WTC11 (cell line): ENCODE measurements around the gene RBM20. TPM values are rescaled to one million over a fixed set of nuclear protein-coding genes. Genes with fewer than 3 reads are reported as not detected.

Source experiments
- ATAC-seq: fragments of 200-7000 bp; cut with Tn5 transposase; 2 replicates; pipeline ENCODE4 v1.10.0; 2021; ENCODE audit warnings: mild to moderate bottlenecking, moderate library complexity
- CTCF ChIA-PET: fragments of 300-600 bp; sonication (Branson Sonifier 250); formaldehyde crosslinking; loops from one replicate; lab custom pipeline; 2021; ENCODE audit warnings: antibody characterized with exemption; lab: Charles Lee
- POLR2A ChIA-PET: fragments of 350-600 bp; sonication (Branson Sonifier 250); formaldehyde crosslinking; loops from one replicate; lab custom pipeline; 2021; ENCODE audit warnings: antibody characterized with exemption; lab: Charles Lee
- DNase-seq: peaks from one replicate; pipeline ENCODE4 v3.0.0; 2021; ENCODE audit warnings: low spot score
- H3K27ac Mint-ChIP-seq: 2 replicates; pipeline ENCODE4 v1.8.0; 2021; ENCODE audit warnings: mixed read lengths
- H3K27me3 Mint-ChIP-seq: 2 replicates; pipeline ENCODE4 v1.8.0; 2021; ENCODE audit warnings: low read depth, mild to moderate bottlenecking, moderate library complexity, mixed read lengths
- H3K36me3 Mint-ChIP-seq: 2 replicates; pipeline ENCODE4 v1.8.0; 2021; ENCODE audit warnings: mixed read lengths
- H3K4me1 Mint-ChIP-seq: 2 replicates; pipeline ENCODE4 v1.8.0; 2022; ENCODE audit warnings: mixed read lengths
- H3K4me3 Mint-ChIP-seq: 2 replicates; pipeline ENCODE4 v1.8.0; 2021; ENCODE audit warnings: mild to moderate bottlenecking, moderate library complexity, mixed read lengths
- H3K9me3 Mint-ChIP-seq: 2 replicates; pipeline ENCODE4 v1.8.0; 2021; ENCODE audit warnings: mixed read lengths
- AFF4 ChIP-seq: sonication (generic); formaldehyde crosslinking; IDR thresholded peaks from 2 replicates; pipeline ENCODE4 v1.8.1; 2023; ENCODE audit warnings: mild to moderate bottlenecking, missing genetic modification reagents, borderline replicate concordance
- ELF4 ChIP-seq: sonication (generic); formaldehyde crosslinking; IDR thresholded peaks from 2 replicates; pipeline ENCODE4 v1.8.1; 2022; ENCODE audit warnings: low read depth, mild to moderate bottlenecking, moderate library complexity, missing genetic modification reagents
- EMX1 ChIP-seq: fragments of 250-450 bp; sonication (Bioruptor Pico); IDR thresholded peaks from 2 replicates; pipeline ENCODE4 v1.8.0; 2021; ENCODE audit warnings: mild to moderate bottlenecking
- FOXJ3 ChIP-seq: sonication (generic); formaldehyde crosslinking; IDR thresholded peaks from 2 replicates; pipeline ENCODE4 v1.9.0; 2021; ENCODE audit warnings: missing genetic modification reagents, mild to moderate bottlenecking, borderline replicate concordance
- FOXK1 ChIP-seq: sonication (generic); formaldehyde crosslinking; IDR thresholded peaks from 2 replicates; pipeline ENCODE4 v1.8.0; 2022; ENCODE audit warnings: mild to moderate bottlenecking, moderate library complexity, missing genetic modification reagents
- GABPB1 ChIP-seq: sonication (generic); formaldehyde crosslinking; IDR thresholded peaks from 2 replicates; pipeline ENCODE4 v1.8.1; 2023; ENCODE audit warnings: mild to moderate bottlenecking, missing genetic modification reagents
- GRHL2 ChIP-seq: fragments of 250-450 bp; sonication (Bioruptor Pico); IDR thresholded peaks from 2 replicates; pipeline ENCODE4 v1.8.0; 2022; ENCODE audit warnings: mild to moderate bottlenecking, moderate library complexity; ENCODE audit not compliant: insufficient replicate concordance, severe bottlenecking
- HMGXB4 ChIP-seq: sonication (generic); formaldehyde crosslinking; IDR thresholded peaks from 2 replicates; pipeline ENCODE4 v1.8.1; 2023; ENCODE audit warnings: mild to moderate bottlenecking, moderate library complexity, missing genetic modification reagents
- IRF2 ChIP-seq: sonication (generic); formaldehyde crosslinking; IDR thresholded peaks from 2 replicates; pipeline ENCODE4 v1.8.0; 2022; ENCODE audit warnings: low read depth, missing genetic modification reagents, borderline replicate concordance
- MLX ChIP-seq: sonication (generic); formaldehyde crosslinking; IDR thresholded peaks from 2 replicates; pipeline ENCODE4 v1.8.1; 2023; ENCODE audit warnings: mild to moderate bottlenecking, missing genetic modification reagents, moderate library complexity
- NFE2L1 ChIP-seq: sonication (generic); formaldehyde crosslinking; IDR thresholded peaks from 2 replicates; pipeline ENCODE4 v1.8.1; 2023; ENCODE audit warnings: missing genetic modification reagents
- NFYB ChIP-seq: sonication (generic); formaldehyde crosslinking; conservative IDR thresholded peaks from 2 replicates; pipeline ENCODE4 v1.8.0; 2022; ENCODE audit warnings: low read depth, missing genetic modification reagents
- PREB ChIP-seq: sonication (generic); formaldehyde crosslinking; IDR thresholded peaks from 2 replicates; pipeline ENCODE4 v1.8.1; 2022; ENCODE audit warnings: mild to moderate bottlenecking, missing genetic modification reagents, moderate library complexity, borderline replicate concordance
- ZBTB21 ChIP-seq: sonication (generic); formaldehyde crosslinking; IDR thresholded peaks from 2 replicates; pipeline ENCODE4 v1.8.1; 2023; ENCODE audit warnings: mild to moderate bottlenecking, missing genetic modification reagents, borderline replicate concordance
- ZBTB43 ChIP-seq: sonication (generic); formaldehyde crosslinking; IDR thresholded peaks from 2 replicates; pipeline ENCODE4 v1.8.1; 2023; ENCODE audit warnings: mild to moderate bottlenecking, missing genetic modification reagents
- ZNF263 ChIP-seq: sonication (generic); formaldehyde crosslinking; IDR thresholded peaks from 2 replicates; pipeline ENCODE4 v1.8.1; 2022; ENCODE audit warnings: low read depth, mild to moderate bottlenecking, moderate library complexity, missing genetic modification reagents
- ZNF281 ChIP-seq: sonication (generic); formaldehyde crosslinking; IDR thresholded peaks from 2 replicates; pipeline ENCODE4 v1.8.0; 2023; ENCODE audit warnings: mild to moderate bottlenecking, missing genetic modification reagents
- ZNF416 ChIP-seq: fragments of 250-450 bp; sonication (Bioruptor Pico); IDR thresholded peaks from 2 replicates; pipeline ENCODE4 v1.9.0; 2021; ENCODE audit warnings: mild to moderate bottlenecking, inconsistent platforms
- total RNA-seq: library from RNA; stranded (reverse); gene quantifications from 3 replicates; pipeline ENCODE4 v1.2.3, GENCODE V29; 2021

RBM20 gene
- total RNA-seq, 1 experiment from 2014 or later, result 0.52 TPM

GRCh38 chr10:110756876-110757275 lies 112.7 kb downstream of the RBM20 start:
- H3K27me3 Mint-ChIP-seq, result no peaks in the 10 kb centered on the region
- no peak overlapping the region for H3K4me3 Mint-ChIP-seq
- DNase-seq (no peak), ATAC-seq (no peak)
- ChIA-PET POLR2A (no interaction called here), CTCF (interaction anchor here (1.0 kb wide), 1 partner anchor 10 kb away, joined by 5 read pairs; no protein-coding TSS in a partner anchor)
- H3K27ac Mint-ChIP-seq, result no peak overlapping the region
- no peaks in the 10 kb centered on the region for H3K9me3 Mint-ChIP-seq
- no peaks in the 10 kb centered on the region for H3K4me1 Mint-ChIP-seq
- no peaks in the 10 kb centered on the region for H3K36me3 Mint-ChIP-seq
- TF ChIP-seq IRF2 (no peak), MLX (CRISPR knock-in tag) (no peak), AFF4 (no peak), PREB (CRISPR knock-in tag) (no peak), ZBTB43 (CRISPR knock-in tag) (no peak), ZBTB21 (CRISPR knock-in tag) (no peak), ZNF263 (CRISPR knock-in tag) (no peak), NFYB (CRISPR knock-in tag) (no peak), NFE2L1 (CRISPR knock-in tag) (no peak), FOXK1 (no peak), FOXJ3 (CRISPR knock-in tag) (no peak), ZNF281 (CRISPR knock-in tag) (no peak), GABPB1 (CRISPR knock-in tag) (no peak), ELF4 (CRISPR knock-in tag) (no peak), ZNF416 (no peak), GRHL2 (no peak), EMX1 (CRISPR knock-in tag) (no peak)

- no peaks in the 10 kb centered on the region for H3K4me1 Mint-ChIP-seq
- no peaks in the 10 kb centered on the region for H3K27me3 Mint-ChIP-seq
- CTCF ChIA-PET, result no interaction called here
Measured at GRCh38 chr10:110757586-110757985, 113.5 kb downstream of the RBM20 start.

More at GRCh38 chr10:110757586-110757985, 113.5 kb downstream of the RBM20 start:
- POLR2A ChIA-PET, result no interaction called here
- no peaks in the 10 kb centered on the region for H3K9me3 Mint-ChIP-seq
- no peak overlapping the region for H3K4me3 Mint-ChIP-seq
- H3K27ac Mint-ChIP-seq, result no peak overlapping the region
- no peak for TF ChIP-seq HMGXB4 (CRISPR knock-in tag)
- ATAC-seq (no peak), DNase-seq (no peak)
- H3K36me3 Mint-ChIP-seq, result no peaks in the 10 kb centered on the region
